OCI-LY7 (cell line): ENCODE measurements around the gene TASL. TPM values are rescaled to one million over a fixed set of nuclear protein-coding genes. Genes with fewer than 3 reads are reported as not detected.
A peak's percentile ranks its signal among the peaks of the same experiment; 100 is the strongest.

ENCODE experiments used
- BruUV-seq: library from RNA; stranded (reverse); fragments of 400-500 nt; replicated peaks from 2 replicates; lab custom pipeline; 2021; lab: Mats Ljungman, UMichigan
- CTCF ChIA-PET: fragments of 300-600 bp; sonication (Branson Sonifier 250); formaldehyde crosslinking; loops from one replicate; lab custom pipeline; 2022; ENCODE audit warnings: antibody characterized with exemption; ENCODE audit not compliant: unreplicated experiment; lab: Charles Lee
- POLR2A ChIA-PET: fragments of 300-600 bp; sonication (Branson Sonifier 250); formaldehyde crosslinking; loops from one replicate; lab custom pipeline; 2022; ENCODE audit warnings: antibody characterized with exemption; lab: Charles Lee
- DNase-seq: peaks from one replicate; pipeline ENCODE4 v3.0.0-alpha.2; 2015; ENCODE audit warnings: low spot score
- H2AFZ ChIP-seq: fragments of 200-600 bp; sonication (generic), shearing (Covaris generic); 2 replicates; pipeline ENCODE4 v1.6.1; 2014; ENCODE audit warnings: mild to moderate bottlenecking, antibody characterized with exemption, low read length, moderate library complexity
- H3K27ac ChIP-seq: fragments of 200-600 bp; sonication (generic); 2 replicates; pipeline ENCODE4 v1.5.1; 2014; ENCODE audit warnings: mixed run types, low read depth, mild to moderate bottlenecking, moderate library complexity, low read length, inconsistent platforms; ENCODE audit not compliant: poor library complexity, severe bottlenecking
- H3K36me3 ChIP-seq: fragments of 200-600 bp; sonication (generic); 2 replicates; pipeline ENCODE4 v1.6.1; 2014; ENCODE audit warnings: mild to moderate bottlenecking, antibody characterized with exemption, low read length, moderate library complexity, mixed read lengths; ENCODE audit not compliant: insufficient read depth
- H3K4me1 ChIP-seq: fragments of 200-600 bp; sonication (generic); 2 replicates; pipeline ENCODE4 v1.5.1; 2014; ENCODE audit warnings: mild to moderate bottlenecking, low read length; ENCODE audit not compliant: insufficient read depth, poor library complexity, severe bottlenecking
- H3K4me2 ChIP-seq: fragments of 200-600 bp; sonication (generic); 2 replicates; pipeline ENCODE4 v1.6.1; 2014; ENCODE audit warnings: mild to moderate bottlenecking, low read length
- H3K4me3 ChIP-seq: fragments of 200-600 bp; sonication (generic); 2 replicates; pipeline ENCODE4 v1.5.1; 2014; ENCODE audit warnings: mild to moderate bottlenecking, low read depth, low read length; ENCODE audit not compliant: poor library complexity, severe bottlenecking
- H3K79me2 ChIP-seq: fragments of 200-600 bp; sonication (generic); 2 replicates; pipeline ENCODE4 v1.6.1; 2016; ENCODE audit warnings: low read depth, mild to moderate bottlenecking, low read length, moderate library complexity, mixed read lengths; ENCODE audit not compliant: insufficient read depth
- H3K9me2 ChIP-seq: fragments of 200-600 bp; sonication (generic); 2 replicates; pipeline ENCODE4 v1.6.1; 2016; ENCODE audit warnings: mild to moderate bottlenecking, low read length, mixed read lengths; ENCODE audit not compliant: insufficient read depth
- H3K9me3 ChIP-seq: fragments of 200-600 bp; sonication (generic); 2 replicates; pipeline ENCODE4 v1.6.1; 2014; ENCODE audit warnings: mild to moderate bottlenecking, mixed run types, low read length, mixed read lengths
- H4K20me1 ChIP-seq: fragments of 200-600 bp; sonication (generic); 2 replicates; pipeline ENCODE4 v1.6.1; 2014; ENCODE audit warnings: mild to moderate bottlenecking, antibody characterized with exemption, low read length, moderate library complexity, mixed read lengths; ENCODE audit not compliant: insufficient read depth
- EZH2phosphoT487 ChIP-seq: fragments of 200-600 bp; sonication (generic); IDR thresholded peaks from 2 replicates; pipeline ENCODE4 v1.6.1; 2018; ENCODE audit warnings: low read depth, borderline replicate concordance, mild to moderate bottlenecking, mixed run types, antibody characterized with exemption, low read length, moderate library complexity, mixed read lengths
- intact Hi-C: fragments of 100-400 bp; cut with micrococcal nuclease; formaldehyde crosslinking; loops from one replicate; pipeline ENCODE4 v1.10.0; 2022; ENCODE audit not compliant: unreplicated experiment
- total RNA-seq, 2 experiments: library from RNA; depleted of rRNA in 1 of 2; stranded (reverse); fragments of >200 nt in 1 of 2; shearing (Covaris generic) in 1 of 2; gene quantifications; 2 replicates each; pipeline ENCODE4 v1.2.3, GENCODE V29; 2014 to 2022
- TF ChIP-seq, protein P1 (sequence below): fragments of 200-600 bp; sonication (generic); conservative IDR thresholded peaks from 2 replicates; pipeline ENCODE4 v1.5.1; 2014; ENCODE audit warnings: mild to moderate bottlenecking, antibody characterized with exemption, low read length, moderate library complexity, mixed read lengths

TASL gene
- total RNA-seq, 2 experiments from 2014 or later = 0.13 TPM; not detected in 1

DNA sequence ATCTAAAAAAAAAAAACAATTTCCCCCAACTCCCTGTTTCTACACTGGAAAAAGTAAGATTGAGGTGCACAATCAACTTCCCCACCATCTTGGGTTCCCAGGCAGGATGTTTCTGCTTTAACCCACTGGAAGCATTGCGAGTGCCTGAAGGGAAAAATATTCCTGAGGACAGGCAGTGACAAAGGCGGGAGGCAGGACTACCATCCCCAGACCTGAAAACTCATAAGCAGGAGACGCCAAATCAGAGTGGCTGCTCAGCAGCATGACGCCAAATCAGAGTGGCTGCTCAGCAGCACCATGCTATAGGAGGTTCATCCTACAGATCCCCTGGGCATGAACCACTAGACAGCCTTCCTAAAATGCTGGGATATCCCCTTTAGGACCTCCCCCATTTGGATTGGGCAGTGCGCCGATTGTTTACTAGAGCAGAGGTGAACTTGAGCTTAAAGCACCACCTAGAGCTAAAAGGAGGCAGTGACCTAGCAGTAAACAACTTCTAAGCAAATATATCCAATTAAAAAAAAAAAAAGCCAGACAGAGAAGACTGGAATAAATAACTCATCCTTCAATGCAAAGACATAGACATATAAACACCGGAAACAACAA lies 40.7 kb upstream of the TASL start:
- Histone ChIP-seq H4K20me1 (no peaks in the 10 kb centered on the region), H3K4me2 (no peak overlapping the region), H3K79me2 (no peaks in the 10 kb centered on the region), H3K36me3 (no peaks in the 10 kb centered on the region), H3K27ac (no peak overlapping the region), H3K4me3 (no peak overlapping the region), H3K9me3 (no peaks in the 10 kb centered on the region), H3K9me2 (no peaks in the 10 kb centered on the region), H2AFZ (no peak overlapping the region), H3K4me1 (no peaks in the 10 kb centered on the region)
- peak; percentile 12 for DNase-seq
- CTCF ChIA-PET = no interaction called here
- BruUV-seq = no TSS peak
- intact Hi-C loops = no loop called here
- POLR2A ChIA-PET = interaction anchor here (0.6 kb wide), 1 partner anchor 14 kb away, joined by 3 read pairs; no protein-coding TSS in a partner anchor
- TF ChIP-seq, protein P1, sequence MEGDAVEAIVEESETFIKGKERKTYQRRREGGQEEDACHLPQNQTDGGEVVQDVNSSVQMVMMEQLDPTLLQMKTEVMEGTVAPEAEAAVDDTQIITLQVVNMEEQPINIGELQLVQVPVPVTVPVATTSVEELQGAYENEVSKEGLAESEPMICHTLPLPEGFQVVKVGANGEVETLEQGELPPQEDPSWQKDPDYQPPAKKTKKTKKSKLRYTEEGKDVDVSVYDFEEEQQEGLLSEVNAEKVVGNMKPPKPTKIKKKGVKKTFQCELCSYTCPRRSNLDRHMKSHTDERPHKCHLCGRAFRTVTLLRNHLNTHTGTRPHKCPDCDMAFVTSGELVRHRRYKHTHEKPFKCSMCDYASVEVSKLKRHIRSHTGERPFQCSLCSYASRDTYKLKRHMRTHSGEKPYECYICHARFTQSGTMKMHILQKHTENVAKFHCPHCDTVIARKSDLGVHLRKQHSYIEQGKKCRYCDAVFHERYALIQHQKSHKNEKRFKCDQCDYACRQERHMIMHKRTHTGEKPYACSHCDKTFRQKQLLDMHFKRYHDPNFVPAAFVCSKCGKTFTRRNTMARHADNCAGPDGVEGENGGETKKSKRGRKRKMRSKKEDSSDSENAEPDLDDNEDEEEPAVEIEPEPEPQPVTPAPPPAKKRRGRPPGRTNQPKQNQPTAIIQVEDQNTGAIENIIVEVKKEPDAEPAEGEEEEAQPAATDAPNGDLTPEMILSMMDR = peak; percentile 44
- no peak for TF ChIP-seq EZH2phosphoT487

DNA sequence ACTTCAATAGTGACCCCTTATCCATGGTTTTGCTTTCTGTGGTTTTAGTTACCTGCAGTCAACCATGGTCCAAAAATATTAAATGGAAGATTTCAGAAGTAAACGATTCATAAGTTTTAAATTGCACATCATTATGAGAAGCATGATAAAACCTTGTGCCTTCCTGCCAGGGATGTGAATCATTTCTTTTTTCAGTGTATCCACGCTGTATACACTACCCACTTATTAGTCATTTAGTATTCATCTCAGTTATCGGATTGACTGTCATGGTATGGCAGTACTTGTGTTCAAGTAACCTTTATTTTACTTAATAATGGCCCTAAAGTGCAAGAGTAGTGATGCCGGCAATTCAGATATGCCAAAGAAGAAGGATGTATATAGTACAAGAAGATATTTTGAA lies 37.7 kb upstream of the TASL start:
- POLR2A ChIA-PET = no interaction called here
- intact Hi-C loops = no loop called here

DNA sequence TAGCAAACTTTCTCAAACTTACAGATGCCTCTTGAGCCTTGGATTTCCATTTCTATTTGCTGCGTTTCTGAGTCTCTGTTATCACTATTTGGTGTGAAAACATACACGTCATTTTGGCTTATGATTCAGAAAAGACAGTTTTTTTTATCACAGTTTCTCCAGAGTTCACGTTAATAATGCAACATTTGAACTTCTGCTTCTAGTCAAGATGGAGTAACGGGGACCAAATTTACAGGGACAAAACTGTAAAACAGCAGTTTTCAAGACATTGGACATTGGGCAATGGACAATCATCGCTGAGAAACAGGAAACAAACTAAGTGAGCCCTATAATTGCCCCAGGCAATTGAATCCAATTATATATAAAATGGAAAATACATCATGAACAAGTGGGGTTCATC lies 36.2 kb upstream of the TASL start:
- no peak for TF ChIP-seq EZH2phosphoT487
- TF ChIP-seq, protein P1 = no peak
- Histone ChIP-seq H3K27ac (no peak overlapping the region), H3K4me3 (no peak overlapping the region), H3K4me2 (no peak overlapping the region), H2AFZ (no peak overlapping the region), H3K4me1 (no peaks in the 10 kb centered on the region), H3K79me2 (no peaks in the 10 kb centered on the region), H3K9me2 (no peaks in the 10 kb centered on the region), H3K36me3 (no peaks in the 10 kb centered on the region), H3K9me3 (no peaks in the 10 kb centered on the region), H4K20me1 (no peaks in the 10 kb centered on the region)
- POLR2A ChIA-PET = interaction anchor here (0.6 kb wide), 1 partner anchor 68 kb away, joined by 3 read pairs; no protein-coding TSS in a partner anchor
- BruUV-seq = no TSS peak
- CTCF ChIA-PET = no interaction called here
- DNase-seq = no peak
- intact Hi-C loops = no loop called here

More for the DNA sequence above, 37.7 kb upstream of the TASL start:
- Histone ChIP-seq H3K4me1 (no peaks in the 10 kb centered on the region), H2AFZ (no peak overlapping the region), H3K4me3 (no peak overlapping the region), H3K36me3 (no peaks in the 10 kb centered on the region), H3K9me3 (no peaks in the 10 kb centered on the region), H3K79me2 (no peaks in the 10 kb centered on the region), H3K9me2 (no peaks in the 10 kb centered on the region), H3K27ac (no peak overlapping the region), H3K4me2 (no peak overlapping the region), H4K20me1 (no peaks in the 10 kb centered on the region)
- CTCF ChIA-PET = no interaction called here
- no TSS peak for BruUV-seq
- TF ChIP-seq EZH2phosphoT487 = no peak
- TF ChIP-seq, protein P1 = no peak
- DNase-seq = no peak
